Measurements from ENCODE around the gene KATNAL2. TPM values are rescaled to one million over a fixed set of nuclear protein-coding genes. Genes with fewer than 3 reads are reported as not detected.

KATNAL2 gene
- total and polyA plus RNA-seq, 10 of the 15 experiments (the other 5 are each of a cell fraction or from before 2014, with no cell fraction given), result 0.20 to 2.4 (median 1.7) TPM

DNA sequence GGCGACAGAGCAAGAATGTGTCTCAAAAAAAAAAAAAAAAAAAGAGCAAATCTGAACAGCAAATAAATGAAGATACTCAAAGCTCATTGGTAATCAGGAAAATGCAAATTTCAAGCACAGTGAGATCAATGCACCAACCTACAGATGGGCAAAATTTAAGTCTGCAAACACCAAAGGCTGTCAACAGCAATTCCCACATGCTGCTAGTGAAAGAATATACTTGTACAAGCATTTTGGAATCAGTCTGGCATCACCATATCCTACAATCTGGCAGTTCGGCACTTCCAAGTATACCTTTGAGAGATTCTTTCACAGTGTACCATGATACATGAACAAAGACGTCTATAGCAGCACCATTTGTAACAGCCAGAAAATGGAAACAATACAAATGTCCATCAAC lies 228.8 kb downstream of the KATNAL2 start:
- Histone ChIP-seq H4K20me1 (ENCODE audit: control insufficient read depth, insufficient read depth) (no peaks in the 10 kb centered on the region), H3K27ac (ENCODE audit: control insufficient read depth, insufficient read depth) (no peak overlapping the region), H3K9me3 (replicated peaks; ENCODE audit: control insufficient read depth, insufficient read depth, low read length) (no peaks in the 10 kb centered on the region), H3K36me3 (ENCODE audit: control insufficient read depth in 2 of 2, insufficient read depth in 2 of 2, low read length in 1 of 2) (no peaks in the 10 kb centered on the region), H2AFZ (ENCODE audit: control insufficient read depth, low read depth, low read length) (no peak overlapping the region), H3K27me3 (replicated peaks in 1 of 2; ENCODE audit: control insufficient read depth in 2 of 2, insufficient read depth in 2 of 2, low read length in 1 of 2) (no peaks in the 10 kb centered on the region), H3K4me3 (no peak overlapping the region), H3K79me2 (ENCODE audit: control insufficient read depth, insufficient read depth, low read length) (peaks cover 10% of the 10 kb centered on the region), H3K4me2 (ENCODE audit: control insufficient read depth, insufficient read depth) (no peak overlapping the region), H3K9ac (ENCODE audit: control insufficient read depth, insufficient read depth, low read length) (no peak overlapping the region), H3K4me1 (ENCODE audit: control insufficient read depth, insufficient read depth, low read length) (peaks cover 3% of the 10 kb centered on the region; the same call in 1 of the 2 replicates)
- ChIA-PET CTCF (no interaction called here), RAD21 (ENCODE audit: unreplicated experiment) (interaction anchor here (0.6 kb wide), 1 partner anchor 13 kb away, joined by 3 read pairs; no protein-coding TSS in a partner anchor), POLR2A (no interaction called here), SMC1A (ENCODE audit: uncharacterized antibody, unreplicated experiment) (interaction anchor here (0.7 to 1.0 kb wide), 2 partner anchors 19 to 28 kb away, joined by 3 to 5 read pairs; no protein-coding TSS in a partner anchor)
- TF ChIP-seq SUZ12 (IDR thresholded peaks at IDR 0.05; ENCODE audit: unreplicated experiment) (no peak), RCOR1 (conservative IDR thresholded peaks at IDR 0.05; ENCODE audit: low read depth, low read length) (no peak)
- ATAC-seq (no peak), FAIRE-seq (no peak), DNase-seq (ENCODE audit: low read depth, low spot score) (no peak)
- intact Hi-C loops (cut with micrococcal nuclease; ENCODE audit: unreplicated experiment), result no loop called here
- BruUV-seq (replicated peaks), result no TSS peak
- in situ Hi-C loops (cut with MboI), result no loop called here
- 92% methylated on average over 2 of the region's 3 CpGs for WGBS (ENCODE audit: insufficient coverage, insufficient replicate concordance, low lambda C conversion rate, missing lambda C conversion rate)

DNA sequence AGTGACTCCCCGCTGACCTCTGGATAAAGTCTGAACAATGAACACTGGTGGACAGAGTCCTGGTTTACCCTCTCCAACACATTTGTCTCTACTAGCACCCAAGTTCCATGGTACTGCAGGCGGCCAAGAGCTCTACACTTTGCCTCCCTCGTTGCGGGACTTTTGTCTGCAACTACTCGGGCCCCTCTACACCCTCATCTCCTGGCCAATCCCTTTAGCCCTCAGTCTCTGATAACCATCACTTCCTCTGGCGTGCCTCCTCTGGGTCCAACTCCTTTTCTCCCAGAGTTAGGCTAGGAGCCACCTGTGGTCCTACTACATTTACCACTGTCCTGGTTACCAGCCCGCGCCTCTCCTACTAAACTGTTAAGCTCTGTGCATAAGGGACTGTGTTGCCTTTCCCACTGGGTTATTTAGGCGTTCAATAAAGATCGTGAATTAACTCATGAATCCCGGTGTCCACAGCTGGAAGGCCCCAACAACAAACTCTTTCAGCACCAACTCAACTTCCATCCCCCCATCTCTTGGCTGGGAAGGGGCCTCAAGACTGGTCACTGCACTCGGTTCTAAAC lies 232.1 kb downstream of the KATNAL2 start:
- Histone ChIP-seq H4K20me1 (ENCODE audit: control insufficient read depth, insufficient read depth) (no peaks in the 10 kb centered on the region), H3K4me2 (ENCODE audit: control insufficient read depth, insufficient read depth) (peak overlapping the region; percentile 65), H3K36me3 (ENCODE audit: control insufficient read depth in 2 of 2, insufficient read depth in 2 of 2, low read length in 1 of 2) (no peaks in the 10 kb centered on the region; a peak in 1 of 4 replicates), H3K9ac (ENCODE audit: control insufficient read depth, insufficient read depth, low read length) (peak overlapping the region; percentile 90), H3K4me3 (peak overlapping the region; percentile 72), H3K27ac (ENCODE audit: control insufficient read depth, insufficient read depth) (peak overlapping the region; percentile 84), H3K79me2 (ENCODE audit: control insufficient read depth, insufficient read depth, low read length) (peaks cover 10% of the 10 kb centered on the region), H3K9me3 (replicated peaks; ENCODE audit: control insufficient read depth, insufficient read depth, low read length) (no peaks in the 10 kb centered on the region), H3K27me3 (replicated peaks in 1 of 2; ENCODE audit: control insufficient read depth in 2 of 2, insufficient read depth in 2 of 2, low read length in 1 of 2) (no peaks in the 10 kb centered on the region), H3K4me1 (ENCODE audit: control insufficient read depth, insufficient read depth, low read length) (peaks cover 3% of the 10 kb centered on the region; the same call in 1 of the 2 replicates), H2AFZ (ENCODE audit: control insufficient read depth, low read depth, low read length) (peak overlapping the region; percentile 98)
- FAIRE-seq (no peak), DNase-seq (ENCODE audit: low read depth, low spot score) (no peak), ATAC-seq (peak; percentile 11)
- 61% methylated on average over 12 of the region's 12 CpGs for whole genome bisulfite sequencing (ENCODE audit: insufficient coverage, insufficient replicate concordance, low lambda C conversion rate, missing lambda C conversion rate)
- ChIA-PET RAD21 (ENCODE audit: unreplicated experiment) (interaction anchor here (1.2 to 1.5 kb wide), 2 partner anchors 15 to 29 kb away, joined by 3 to 4 read pairs; no protein-coding TSS in a partner anchor), CTCF (interaction anchor here (1.7 to 2.2 kb wide), 2 partner anchors 15 to 23 kb away, joined by 3 to 7 read pairs; no protein-coding TSS in a partner anchor), POLR2A (interaction anchor here (0.9 to 2.7 kb wide), 4 partner anchors 15 to 28 kb away, joined by 3 to 25 read pairs (median 6); no protein-coding TSS in a partner anchor), SMC1A (ENCODE audit: uncharacterized antibody, unreplicated experiment) (interaction anchor here (0.6 to 2.2 kb wide), 10 partner anchors 11 to 777 kb away, joined by 3 to 8 read pairs (median 4); no protein-coding TSS in a partner anchor)
- BruUV-seq (replicated peaks), result no TSS peak
- in situ Hi-C loops (cut with MboI) (no loop called here), intact Hi-C loops (cut with micrococcal nuclease; ENCODE audit: unreplicated experiment) (no loop called here)
- TF ChIP-seq BACH1 (IDR thresholded peaks at IDR 0.05; ENCODE audit: borderline replicate concordance) (no peak), BMI1 (IDR thresholded peaks at IDR 0.05; ENCODE audit: borderline replicate concordance) (no peak), TCF3 (IDR thresholded peaks at IDR 0.05; ENCODE audit: borderline replicate concordance, insufficient read depth, low read depth, low read length) (no peak), FOXM1 (IDR thresholded peaks at IDR 0.05; ENCODE audit: low read depth, low read length) (no peak), MXI1 (IDR thresholded peaks at IDR 0.05; ENCODE audit: low read depth, low read length) (peak; percentile 22; the same call in 1 of the 2 replicates)
- TF ChIP-seq, protein P1, sequence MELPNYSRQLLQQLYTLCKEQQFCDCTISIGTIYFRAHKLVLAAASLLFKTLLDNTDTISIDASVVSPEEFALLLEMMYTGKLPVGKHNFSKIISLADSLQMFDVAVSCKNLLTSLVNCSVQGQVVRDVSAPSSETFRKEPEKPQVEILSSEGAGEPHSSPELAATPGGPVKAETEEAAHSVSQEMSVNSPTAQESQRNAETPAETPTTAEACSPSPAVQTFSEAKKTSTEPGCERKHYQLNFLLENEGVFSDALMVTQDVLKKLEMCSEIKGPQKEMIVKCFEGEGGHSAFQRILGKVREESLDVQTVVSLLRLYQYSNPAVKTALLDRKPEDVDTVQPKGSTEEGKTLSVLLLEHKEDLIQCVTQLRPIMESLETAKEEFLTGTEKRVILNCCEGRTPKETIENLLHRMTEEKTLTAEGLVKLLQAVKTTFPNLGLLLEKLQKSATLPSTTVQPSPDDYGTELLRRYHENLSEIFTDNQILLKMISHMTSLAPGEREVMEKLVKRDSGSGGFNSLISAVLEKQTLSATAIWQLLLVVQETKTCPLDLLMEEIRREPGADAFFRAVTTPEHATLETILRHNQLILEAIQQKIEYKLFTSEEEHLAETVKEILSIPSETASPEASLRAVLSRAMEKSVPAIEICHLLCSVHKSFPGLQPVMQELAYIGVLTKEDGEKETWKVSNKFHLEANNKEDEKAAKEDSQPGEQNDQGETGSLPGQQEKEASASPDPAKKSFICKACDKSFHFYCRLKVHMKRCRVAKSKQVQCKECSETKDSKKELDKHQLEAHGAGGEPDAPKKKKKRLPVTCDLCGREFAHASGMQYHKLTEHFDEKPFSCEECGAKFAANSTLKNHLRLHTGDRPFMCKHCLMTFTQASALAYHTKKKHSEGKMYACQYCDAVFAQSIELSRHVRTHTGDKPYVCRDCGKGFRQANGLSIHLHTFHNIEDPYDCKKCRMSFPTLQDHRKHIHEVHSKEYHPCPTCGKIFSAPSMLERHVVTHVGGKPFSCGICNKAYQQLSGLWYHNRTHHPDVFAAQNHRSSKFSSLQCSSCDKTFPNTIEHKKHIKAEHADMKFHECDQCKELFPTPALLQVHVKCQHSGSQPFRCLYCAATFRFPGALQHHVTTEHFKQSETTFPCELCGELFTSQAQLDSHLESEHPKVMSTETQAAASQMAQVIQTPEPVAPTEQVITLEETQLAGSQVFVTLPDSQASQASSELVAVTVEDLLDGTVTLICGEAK (IDR thresholded peaks at IDR 0.05; ENCODE audit: borderline replicate concordance), result no peak
